Panc1 (cell line): Measurements from ENCODE around the gene HOXD9. TPM values are rescaled to one million over a fixed set of nuclear protein-coding genes. Genes with fewer than 3 reads are reported as not detected.

ENCODE experiments used
- ATAC-seq: fragments of 200-7000 bp; cut with Tn5 transposase; 2 replicates; pipeline ENCODE4 v1.9.1; 2020; ENCODE audit warnings: mild to moderate bottlenecking, moderate library complexity
- BruUV-seq: library from RNA; stranded (reverse); fragments of 400-500 nt; replicated peaks from 2 replicates; lab custom pipeline; 2021; lab: Mats Ljungman, UMichigan
- CTCF ChIA-PET: fragments of 300-600 bp; sonication (Branson Sonifier 250); formaldehyde crosslinking; loops from one replicate; lab custom pipeline; 2022; ENCODE audit warnings: antibody characterized with exemption; lab: Charles Lee
- POLR2A ChIA-PET: fragments of 300-600 bp; sonication (Branson Sonifier 250); formaldehyde crosslinking; loops from one replicate; lab custom pipeline; 2022; ENCODE audit warnings: antibody characterized with exemption; lab: Charles Lee
- DNase-seq: peaks from one replicate; pipeline ENCODE4 v3.0.0-alpha.2; 2010; ENCODE audit warnings: low read depth, low spot score
- H3K27ac ChIP-seq: 2 replicates; pipeline ENCODE4 v1.5.1; 2011; ENCODE audit warnings: mild to moderate bottlenecking, low read length, inconsistent platforms
- H3K27me3 ChIP-seq: fragments of 200-500 bp; sonication (Bioruptor generic); 2 replicates; pipeline ENCODE4 v1.6.0; 2014; ENCODE audit warnings: low read length, inconsistent platforms; ENCODE audit not compliant: control insufficient read depth, insufficient read depth
- H3K36me3 ChIP-seq: fragments of 200-500 bp; sonication (Bioruptor generic); 2 replicates; pipeline ENCODE4 v1.5.1; 2014; ENCODE audit warnings: inconsistent platforms, mild to moderate bottlenecking, low read length, moderate library complexity; ENCODE audit not compliant: control insufficient read depth, insufficient read depth
- H3K4me1 ChIP-seq: 2 replicates; pipeline ENCODE4 v1.5.1; 2011; ENCODE audit warnings: inconsistent platforms, mild to moderate bottlenecking, low read length, moderate library complexity; ENCODE audit not compliant: control insufficient read depth, insufficient read depth
- H3K4me3 ChIP-seq, 2 experiments: 2 replicates each; pipeline ENCODE4 v1.5.1; 2011 to 2012; ENCODE audit warnings: low read depth in 2 of 2, low read length in 2 of 2, mild to moderate bottlenecking in 2 of 2, inconsistent platforms in 1 of 2, moderate library complexity in 1 of 2
- H3K9me3 ChIP-seq: fragments of 200-500 bp; sonication (Bioruptor generic); 2 replicates; pipeline ENCODE4 v1.5.1; 2014; ENCODE audit warnings: low read depth, mild to moderate bottlenecking, inconsistent platforms, low read length, moderate library complexity; ENCODE audit not compliant: control insufficient read depth, insufficient read depth
- CTCF ChIP-seq: fragments of 450-650 bp; IDR thresholded peaks from 2 replicates; pipeline ENCODE4 v1.5.1; 2017; ENCODE audit warnings: mild to moderate bottlenecking
- POLR2AphosphoS5 ChIP-seq: IDR thresholded peaks from 2 replicates; pipeline ENCODE4 v1.6.1; 2012; ENCODE audit warnings: mild to moderate bottlenecking, low read depth, low read length, moderate library complexity
- REST ChIP-seq, 2 experiments: IDR thresholded peaks; 2 replicates each; pipeline ENCODE4 v1.6.1; 2011 to 2012; ENCODE audit warnings: low read depth in 2 of 2, control low read depth in 1 of 2, low read length in 1 of 2, mild to moderate bottlenecking in 1 of 2, moderate library complexity in 1 of 2; ENCODE audit not compliant: insufficient read depth in 1 of 2
- SIN3A ChIP-seq: IDR thresholded peaks from 2 replicates; pipeline ENCODE4 v1.6.1; 2012; ENCODE audit warnings: low read depth, mild to moderate bottlenecking, low read length, moderate library complexity, borderline replicate concordance; ENCODE audit not compliant: insufficient read depth
- TCF7L2 ChIP-seq: IDR thresholded peaks from 2 replicates; pipeline ENCODE4 v1.6.1; 2011; ENCODE audit warnings: mild to moderate bottlenecking, low read depth, low read length, inconsistent platforms
- in situ Hi-C: cut with HindIII; loops from 2 replicates; pipeline ENCODE4 v1.10.0; 2016; ENCODE audit warnings: low sequenced_read_pairs, low pct_unique_long_range_greater_than_20kb
- intact Hi-C: fragments of 100-400 bp; cut with micrococcal nuclease; formaldehyde crosslinking; loops from one replicate; pipeline ENCODE4 v1.10.0; 2022; ENCODE audit not compliant: unreplicated experiment
- total RNA-seq: library from RNA; stranded (reverse); gene quantifications from one replicate; pipeline ENCODE4 v1.2.1, GENCODE V29; 2021; ENCODE audit not compliant: unreplicated experiment

Gene HOXD9
- total RNA-seq, 1 experiment from 2014 or later = 0.15 TPM

- no peak overlapping the region for H3K27ac ChIP-seq
- no peak for TF ChIP-seq CTCF
- no peak for TF ChIP-seq TCF7L2
- TF ChIP-seq SIN3A = no peak
- TF ChIP-seq POLR2AphosphoS5 = no peak
- TF ChIP-seq REST (IDR thresholded peaks at IDR 0.05; ENCODE audit: insufficient read depth in 1 of 2, low read depth in 2 of 2, low read length in 1 of 2) = no peak
- no peaks in the 10 kb centered on the region for H3K36me3 ChIP-seq
- CTCF ChIA-PET = no interaction called here
- BruUV-seq = no TSS peak
- intact Hi-C loops = no loop called here
- H3K4me1 ChIP-seq = no peaks in the 10 kb centered on the region
- in situ Hi-C loops = no loop called here
- ATAC-seq (no peak), DNase-seq (no peak)
- H3K9me3 ChIP-seq = no peaks in the 10 kb centered on the region
- no peak overlapping the region for H3K4me3 ChIP-seq
- H3K27me3 ChIP-seq = peaks cover 2% of the 10 kb centered on the region; the same call in 1 of the 2 replicates
- POLR2A ChIA-PET = no interaction called here
These were observed 27.5 kb downstream of the HOXD9 start for GRCh38 chr2:176149939-176150583.

GRCh38 chr2:176150584-176151441, 28.3 kb downstream of the HOXD9 start:
- no peak overlapping the region for H3K27ac ChIP-seq
- intact Hi-C loops = no loop called here
- no peaks in the 10 kb centered on the region for H3K36me3 ChIP-seq
- H3K4me1 ChIP-seq = no peaks in the 10 kb centered on the region
- DNase-seq (no peak), ATAC-seq (no peak)
- H3K4me3 ChIP-seq = no peak overlapping the region
- ChIA-PET POLR2A (no interaction called here), CTCF (interaction anchor here (0.6 to 0.7 kb wide), 2 partner anchors 11 to 24 kb away, joined by 4 read pairs; no protein-coding TSS in a partner anchor)
- no TSS peak for BruUV-seq
- in situ Hi-C loops = no loop called here
- peaks cover 2% of the 10 kb centered on the region; the same call in 1 of the 2 replicates for H3K27me3 ChIP-seq
- H3K9me3 ChIP-seq = no peaks in the 10 kb centered on the region
- TF ChIP-seq CTCF (no peak), TCF7L2 (no peak), REST (IDR thresholded peaks at IDR 0.05; ENCODE audit: insufficient read depth in 1 of 2, low read depth in 2 of 2, low read length in 1 of 2) (no peak), SIN3A (no peak), POLR2AphosphoS5 (no peak)
